ENCODE data around the gene EXOC6. TPM values are rescaled to one million over a fixed set of nuclear protein-coding genes. Genes with fewer than 3 reads are reported as not detected.

The EXOC6 gene
- total RNA-seq, 1 experiment from 2014 or later = 17.0 TPM

GRCh38 chr10:92991513-92991912 lies 143.2 kb downstream of the EXOC6 start:
- ChIA-PET CTCF (interaction anchor here (0.7 kb wide), 1 partner anchor 10 kb away, joined by 7 read pairs; no protein-coding TSS in a partner anchor), POLR2A (no interaction called here)
- no TSS peak for BruUV-seq (replicated peaks)
- intact Hi-C loops (cut with micrococcal nuclease; ENCODE audit: unreplicated experiment) (no loop called here), in situ Hi-C loops (cut with HindIII; ENCODE audit: low pct_unique_long_range_greater_than_20kb, low sequenced_read_pairs) (no loop called here)
- Histone ChIP-seq H3K4me1 (ENCODE audit: control insufficient read depth, insufficient read depth, low read length) (no peaks in the 10 kb centered on the region), H3K27ac (ENCODE audit: low read length) (no peak overlapping the region), H3K9me3 (ENCODE audit: control insufficient read depth, insufficient read depth, low read depth, low read length) (no peaks in the 10 kb centered on the region), H3K36me3 (ENCODE audit: control insufficient read depth, insufficient read depth, low read length) (no peaks in the 10 kb centered on the region), H3K27me3 (ENCODE audit: control insufficient read depth, insufficient read depth, low read length) (no peaks in the 10 kb centered on the region), H3K4me3 (ENCODE audit: low read depth in 2 of 2, low read length in 2 of 2) (no peak overlapping the region)
- ATAC-seq (no peak), DNase-seq (ENCODE audit: low read depth, low spot score) (no peak)
- TF ChIP-seq POLR2AphosphoS5 (IDR thresholded peaks at IDR 0.05; ENCODE audit: low read depth, low read length) = no peak
- no peak for TF ChIP-seq CTCF (IDR thresholded peaks at IDR 0.05)
- TF ChIP-seq SIN3A (IDR thresholded peaks at IDR 0.05; ENCODE audit: borderline replicate concordance, insufficient read depth, low read depth, low read length) = no peak
- no peak for TF ChIP-seq TCF7L2 (IDR thresholded peaks at IDR 0.05; ENCODE audit: low read depth, low read length)
- TF ChIP-seq REST (IDR thresholded peaks at IDR 0.05; ENCODE audit: insufficient read depth in 1 of 2, low read depth in 2 of 2, low read length in 1 of 2) = no peak

- Histone ChIP-seq H3K4me1 (ENCODE audit: control insufficient read depth, insufficient read depth, low read length) (no peaks in the 10 kb centered on the region), H3K36me3 (ENCODE audit: control insufficient read depth, insufficient read depth, low read length) (no peaks in the 10 kb centered on the region), H3K27ac (ENCODE audit: low read length) (no peak overlapping the region), H3K4me3 (ENCODE audit: low read depth in 2 of 2, low read length in 2 of 2) (no peak overlapping the region), H3K27me3 (ENCODE audit: control insufficient read depth, insufficient read depth, low read length) (no peaks in the 10 kb centered on the region), H3K9me3 (ENCODE audit: control insufficient read depth, insufficient read depth, low read depth, low read length) (no peaks in the 10 kb centered on the region)
- intact Hi-C loops (cut with micrococcal nuclease; ENCODE audit: unreplicated experiment) = no loop called here
- ATAC-seq (no peak), DNase-seq (ENCODE audit: low read depth, low spot score) (no peak)
- POLR2A ChIA-PET = no interaction called here
- in situ Hi-C loops (cut with HindIII; ENCODE audit: low pct_unique_long_range_greater_than_20kb, low sequenced_read_pairs) = no loop called here
- no TSS peak for BruUV-seq (replicated peaks)
- TF ChIP-seq REST (IDR thresholded peaks at IDR 0.05; ENCODE audit: insufficient read depth in 1 of 2, low read depth in 2 of 2, low read length in 1 of 2) (no peak), CTCF (IDR thresholded peaks at IDR 0.05) (no peak), SIN3A (IDR thresholded peaks at IDR 0.05; ENCODE audit: borderline replicate concordance, insufficient read depth, low read depth, low read length) (no peak), TCF7L2 (IDR thresholded peaks at IDR 0.05; ENCODE audit: low read depth, low read length) (no peak), POLR2AphosphoS5 (IDR thresholded peaks at IDR 0.05; ENCODE audit: low read depth, low read length) (no peak)
- CTCF ChIA-PET = no interaction called here
Observed at GRCh38 chr10:92993699-92994272, 145.5 kb downstream of the EXOC6 start.
